NCI-H510A (cell line): ENCODE results near the gene TMEM37.

Experiments used
- DNase-seq: peaks from one replicate; lab custom pipeline; 2025; lab: John Stamatoyannopoulos, UW

Gene TMEM37

GRCh38 chr2:119478188-119478977 lies 46.7 kb downstream of the TMEM37 start:
- no peak for DNase-seq

GRCh38 chr2:119478978-119479295 lies 47.3 kb downstream of the TMEM37 start:
- no peak for DNase-seq

DNA sequence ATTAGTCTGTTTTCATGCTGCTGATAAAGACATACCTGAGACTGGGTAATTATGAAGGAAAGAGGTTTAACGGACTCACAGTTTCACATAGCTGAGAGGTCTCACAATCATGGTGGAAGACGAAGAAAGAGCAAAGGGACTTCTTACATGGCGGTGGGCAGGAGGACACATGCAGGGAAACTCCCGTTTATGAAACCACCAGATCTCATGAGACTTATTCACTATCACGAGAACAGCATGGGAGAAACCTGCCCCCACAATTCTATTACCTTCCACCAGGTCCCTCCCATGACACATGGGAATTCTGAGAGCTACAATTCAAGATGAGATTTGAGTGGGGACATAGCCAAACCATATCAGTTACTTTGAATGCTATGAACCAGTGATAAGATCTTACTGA lies 48.5 kb downstream of the TMEM37 start:
- no peak for DNase-seq

GRCh38 chr2:119480718-119481142 lies 49.1 kb downstream of the TMEM37 start:
- no peak for DNase-seq

DNA sequence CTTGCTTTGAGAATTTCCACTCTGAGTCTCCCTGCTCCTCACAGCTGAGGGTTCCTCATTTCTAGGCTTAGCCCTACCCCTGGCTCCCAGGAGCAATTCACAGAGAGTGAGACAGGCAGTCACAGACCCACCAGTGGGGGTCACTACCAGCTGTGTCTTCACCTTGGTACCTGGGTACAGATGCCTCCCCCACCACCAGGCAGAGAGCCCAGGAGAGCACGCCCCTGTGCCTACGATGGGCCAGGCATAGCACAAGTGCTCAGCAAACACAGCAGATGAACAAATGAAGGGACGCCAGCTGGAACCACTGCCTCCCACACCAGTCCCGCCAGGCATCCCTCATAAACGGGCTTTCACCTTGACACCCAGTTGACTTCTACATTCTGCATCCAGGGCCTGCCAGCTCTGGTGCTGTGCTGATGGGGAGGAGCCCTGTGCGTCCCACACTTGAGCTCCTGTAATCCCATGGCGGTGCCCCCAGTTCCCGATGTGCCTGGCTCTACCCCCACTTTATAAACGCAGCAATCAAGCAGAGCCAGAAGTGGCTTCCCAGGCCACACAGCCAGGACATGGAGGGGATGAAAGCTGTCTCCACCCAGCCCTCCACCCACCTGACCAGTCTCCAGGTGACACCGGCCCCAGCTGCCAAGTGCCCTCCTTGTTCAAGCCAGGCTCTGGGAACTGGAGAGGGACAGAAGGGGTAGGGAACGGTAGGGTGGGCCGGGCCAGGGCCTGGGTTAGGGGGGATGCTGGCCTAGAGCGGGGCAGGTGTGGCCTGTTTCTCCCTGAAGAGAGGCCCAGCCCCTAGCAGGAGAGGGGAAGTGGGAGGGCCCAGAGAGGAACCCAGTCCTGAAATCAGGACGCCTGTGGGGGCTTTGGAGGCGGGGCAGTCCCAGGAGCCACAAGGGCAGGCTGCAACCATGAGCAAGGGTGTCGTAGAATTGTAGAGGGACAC lies 50.1 kb downstream of the TMEM37 start:
- no peak for DNase-seq

DNA sequence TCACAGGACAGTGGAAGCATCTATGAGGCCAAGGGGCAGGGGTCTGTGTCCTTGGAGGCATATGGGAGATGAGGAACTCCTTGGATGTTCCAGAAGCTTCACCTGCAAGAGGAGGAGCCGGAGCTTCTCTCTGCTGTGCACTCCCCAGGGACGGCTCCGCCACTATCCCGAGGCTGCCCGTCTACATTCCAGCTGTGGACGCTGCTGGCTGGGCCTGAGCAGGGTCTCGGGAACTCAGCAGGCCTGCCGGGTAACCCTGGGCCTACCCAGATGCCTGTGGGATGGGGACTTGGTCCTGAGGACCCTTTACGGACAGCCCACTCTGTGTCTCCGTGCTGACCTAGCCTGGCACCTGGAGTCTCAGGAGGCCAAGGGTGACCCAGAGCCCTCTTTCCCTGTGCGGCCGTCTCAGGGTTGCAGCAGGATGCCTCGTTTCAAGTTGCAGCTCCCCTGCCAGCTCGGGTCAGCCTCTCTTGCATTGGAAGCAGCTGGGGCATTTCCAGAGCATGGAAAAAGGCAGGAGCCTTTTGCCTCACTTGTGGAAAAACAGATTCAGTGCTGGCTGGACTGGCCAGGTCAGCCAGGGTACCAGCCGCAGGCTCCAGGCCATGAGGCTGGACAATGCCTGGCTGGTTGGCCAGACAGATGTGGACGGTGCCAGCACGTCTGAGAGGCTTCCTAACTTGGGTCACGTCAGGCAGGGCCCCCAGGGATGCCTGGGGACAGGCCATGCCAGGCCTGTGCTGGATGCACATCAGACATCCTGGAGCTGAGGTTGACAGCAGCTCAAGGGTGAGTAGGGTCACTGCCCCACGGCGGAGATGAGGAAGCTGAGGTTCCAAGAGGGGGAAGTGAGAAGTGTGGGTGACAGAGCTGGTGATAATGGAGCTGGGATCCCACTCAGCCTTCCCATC lies 51.1 kb downstream of the TMEM37 start:
- no peak for DNase-seq

- no peak for DNase-seq
These were observed 51.7 kb downstream of the TMEM37 start for GRCh38 chr2:119483395-119483753.

- no peak for DNase-seq
These were observed 52.5 kb downstream of the TMEM37 start for GRCh38 chr2:119483896-119484718.

DNA sequence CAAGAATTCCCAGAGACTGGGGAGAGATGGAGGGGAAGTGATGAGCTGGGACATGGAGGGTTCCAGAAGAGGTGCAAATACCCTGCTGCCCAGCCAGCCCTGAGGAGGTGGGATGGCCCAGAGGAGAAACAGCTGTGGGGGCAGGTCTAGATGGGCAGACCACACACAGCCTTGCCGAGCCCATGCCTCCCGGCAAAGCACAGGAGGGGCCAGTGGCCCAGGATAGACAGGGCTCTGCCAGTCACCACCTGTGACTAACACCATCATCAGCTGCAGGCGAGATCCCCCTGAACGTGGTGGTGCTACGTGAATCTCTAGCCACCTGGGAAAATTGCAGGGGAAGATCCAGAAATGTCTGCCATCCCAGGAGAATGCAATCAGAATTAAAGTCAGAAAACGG lies 53.2 kb downstream of the TMEM37 start:
- DNase-seq, result no peak

DNA sequence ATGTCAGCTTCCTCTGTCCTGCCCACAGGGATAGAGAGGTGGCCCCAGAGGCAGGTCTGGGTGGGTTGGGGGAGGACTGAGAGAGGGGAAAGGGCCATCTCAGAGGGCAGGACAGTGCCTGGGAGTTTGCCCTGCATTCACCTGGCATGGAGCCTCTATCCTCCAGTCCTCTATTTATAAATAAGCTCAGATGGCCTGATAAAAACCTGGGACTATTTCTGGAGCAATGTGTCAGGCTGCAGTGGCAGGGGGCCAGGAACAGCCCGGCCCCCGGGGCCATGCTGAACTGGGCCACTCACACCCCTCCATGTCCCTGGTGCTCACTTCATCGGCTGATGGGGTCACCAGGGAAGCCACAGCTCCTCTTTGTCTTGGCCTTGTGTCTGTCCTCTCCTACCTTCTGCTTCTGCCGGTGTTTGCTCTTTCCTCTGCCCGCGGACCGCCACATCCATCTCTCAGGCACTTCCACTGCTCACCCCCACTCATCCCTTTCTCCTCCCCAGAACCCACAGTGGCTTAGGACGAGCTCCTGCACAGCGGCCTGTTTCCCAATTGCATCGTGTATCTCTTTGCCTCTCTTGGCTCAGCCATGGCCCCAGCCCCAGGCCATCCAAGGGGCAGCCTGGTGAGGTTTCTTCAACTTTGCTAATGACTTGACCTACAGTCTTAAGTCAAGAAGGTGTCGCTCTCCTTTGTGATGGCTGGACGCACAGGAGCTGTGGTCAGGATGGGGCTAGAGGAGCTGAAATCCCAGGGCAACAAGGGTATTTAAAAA lies 53.9 kb downstream of the TMEM37 start:
- no peak for DNase-seq

DNA sequence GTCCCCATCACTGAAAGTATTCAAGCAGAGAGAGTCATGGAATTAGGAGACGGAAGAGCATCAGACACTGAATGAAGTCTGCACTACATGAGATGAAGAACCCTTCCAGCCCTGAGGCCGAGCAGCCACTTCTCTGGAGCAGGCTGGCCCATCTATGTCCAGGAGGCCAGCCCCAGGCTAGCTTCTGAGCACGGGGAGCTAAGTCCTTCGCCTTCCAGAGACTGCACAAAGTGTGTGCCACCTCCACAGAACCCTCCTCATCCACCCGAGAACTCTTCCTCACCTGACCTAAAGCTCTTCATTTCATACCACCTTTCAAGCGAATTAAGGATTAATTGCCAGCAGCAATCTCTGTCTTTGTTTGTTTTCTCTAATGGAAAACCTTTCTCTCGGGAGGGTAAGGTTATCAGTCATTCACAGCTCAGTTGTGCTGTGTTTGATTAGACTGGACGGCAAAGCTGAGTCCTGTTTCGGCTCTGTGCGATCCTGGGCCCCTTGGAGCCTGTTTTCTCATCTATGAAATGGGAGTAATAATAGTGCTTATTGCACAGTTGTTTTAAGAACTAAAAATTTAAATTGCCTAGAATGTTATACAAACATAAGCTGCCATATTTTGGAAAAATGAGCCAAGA lies 54.7 kb downstream of the TMEM37 start:
- no peak for DNase-seq

DNA sequence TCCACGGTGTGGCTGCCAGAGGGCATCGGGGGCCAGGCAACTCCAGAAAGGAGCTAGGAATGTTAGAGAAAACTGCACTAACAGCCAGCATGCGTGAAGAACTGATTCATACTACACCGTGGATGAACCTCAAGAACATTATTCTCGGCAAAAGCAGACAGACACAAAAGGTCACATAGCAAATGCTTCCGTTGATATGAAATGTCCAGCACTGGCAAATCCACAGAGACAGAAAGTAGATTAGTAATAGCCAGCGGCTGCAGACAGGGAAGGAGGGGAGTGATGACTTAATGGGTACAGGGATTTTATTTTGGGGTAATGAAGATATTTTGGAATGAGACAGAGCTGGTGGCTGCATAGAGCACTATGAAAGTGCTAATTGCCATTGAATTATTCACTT lies 55.2 kb downstream of the TMEM37 start:
- DNase-seq, result no peak

DNA sequence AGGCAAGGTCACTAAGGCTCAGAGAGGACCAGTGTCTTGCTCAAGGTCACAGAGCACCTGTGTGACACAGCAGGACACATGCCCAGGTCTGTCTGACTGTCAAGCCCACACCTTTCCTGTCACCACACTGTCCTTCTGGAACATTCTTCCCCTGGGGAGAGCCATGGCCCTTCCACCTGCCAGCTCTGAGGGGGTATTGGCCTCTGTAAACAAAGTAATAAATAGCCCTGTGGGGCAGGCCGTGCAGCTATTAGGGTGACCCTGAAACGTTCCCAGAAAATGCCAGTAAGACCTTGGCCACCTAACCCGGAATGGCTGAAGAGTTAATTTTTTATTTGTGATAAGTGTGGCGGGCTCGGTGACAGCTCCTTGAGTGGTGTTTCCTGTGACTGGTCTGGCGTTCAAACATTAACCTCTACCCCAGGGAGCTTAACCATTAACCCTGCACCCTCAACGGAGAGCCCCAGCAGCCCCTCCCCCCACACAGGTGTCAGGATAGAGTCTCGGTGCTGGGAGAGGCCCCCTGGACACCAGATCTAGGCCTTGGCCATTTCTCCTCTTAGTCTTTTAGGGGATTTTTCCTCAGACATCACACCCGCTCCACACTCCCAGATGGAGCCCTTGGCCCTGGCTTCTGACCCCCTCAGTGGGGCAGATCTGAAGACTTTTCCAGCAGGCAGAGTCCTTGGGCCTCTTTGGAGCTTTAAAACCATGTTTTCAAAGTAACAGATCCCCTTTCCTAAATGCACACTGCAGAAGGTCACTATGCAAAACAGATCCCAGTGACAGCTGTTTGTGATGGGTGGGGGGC lies 56.0 kb downstream of the TMEM37 start:
- no peak for DNase-seq
